Thoracic aorta (tissue), 2 donors: ENCODE measurements around the gene PRDM16. TPM values are rescaled to one million over a fixed set of nuclear protein-coding genes. Genes with fewer than 3 reads are reported as not detected.

Experiments used
- ATAC-seq: fragments of 150-250 bp; one replicate; pipeline ENCODE4 v1.8.0; 2017; ENCODE audit warnings: low read depth; ENCODE audit not compliant: insufficient number of reproducible peaks, low FRiP score
- DNase-seq: peaks from one replicate; pipeline ENCODE4 v3.0.0-alpha.2; 2020; ENCODE audit warnings: low spot score
- H3K27ac ChIP-seq, 2 donors: fragments of 200-600 bp; sonication (generic); 1 replicate in 1 of 2; 2 replicates in 1 of 2; pipeline ENCODE4 v1.5.1; 2016; ENCODE audit warnings: mild to moderate bottlenecking in 2 of 2, moderate library complexity in 2 of 2
- H3K27me3 ChIP-seq: fragments of 200-600 bp; sonication (generic); replicated peaks from 2 replicates; pipeline ENCODE4 v1.6.0; 2016; ENCODE audit warnings: mild to moderate bottlenecking; ENCODE audit not compliant: insufficient read depth
- H3K36me3 ChIP-seq: fragments of 200-600 bp; sonication (generic); one replicate; pipeline ENCODE4 v1.5.1; 2016
- H3K4me1 ChIP-seq, 2 donors: fragments of 200-600 bp; sonication (generic); 1 replicate in 1 of 2; 2 replicates in 1 of 2; pipeline versions ENCODE4 v1.5.1 to v1.6.0; 2016; ENCODE audit warnings: low read depth in 2 of 2, mild to moderate bottlenecking in 1 of 2; ENCODE audit not compliant: control insufficient read depth in 1 of 2
- H3K4me3 ChIP-seq: fragments of 200-600 bp; sonication (generic); 2 replicates; pipeline ENCODE4 v1.5.1; 2016; ENCODE audit warnings: mild to moderate bottlenecking
- H3K9me3 ChIP-seq: fragments of 200-600 bp; sonication (generic); 2 replicates; pipeline ENCODE4 v1.5.1; 2016
- CTCF ChIP-seq: fragments of 200-600 bp; sonication (generic); IDR thresholded peaks from one replicate; pipeline ENCODE4 v1.5.1; 2019; ENCODE audit warnings: antibody characterized with exemption
- total RNA-seq, 2 donors: library from RNA; depleted of rRNA; stranded (reverse); fragments of >200 nt; gene quantifications; one replicate each; pipeline versions ENCODE4 v1.1.0 to v1.2.3, GENCODE V29; 2016

PRDM16 gene
- total RNA-seq, 2 donors from 2014 or later = 68.9 to 85.4 TPM

- no peak for TF ChIP-seq CTCF
- ATAC-seq = no peak
- H3K4me1 ChIP-seq = peaks cover 6 to 67% of the 10 kb centered on the region in 2 donors
Observed at GRCh38 chr1:3320246-3321152, 251.5 kb downstream of the PRDM16 start.

GRCh38 chr1:3321559-3322449, 252.8 kb downstream of the PRDM16 start:
- Histone ChIP-seq H3K4me3 (no peak overlapping the region), H3K4me1 (peaks cover 4 to 57% of the 10 kb centered on the region in 2 donors)
- no peak for ATAC-seq

More at GRCh38 chr1:3320246-3321152, 251.5 kb downstream of the PRDM16 start:
- Histone ChIP-seq H3K9me3 (no peaks in the 10 kb centered on the region), H3K4me3 (no peak overlapping the region), H3K27me3 (no peaks in the 10 kb centered on the region), H3K27ac (no peak overlapping the region), H3K36me3 (no peaks in the 10 kb centered on the region)
- DNase-seq = no peak

GRCh38 chr1:3322450-3323020, 253.5 kb downstream of the PRDM16 start:
- ATAC-seq (no peak), DNase-seq (no peak)
- Histone ChIP-seq H3K27ac (no peak overlapping the region), H3K27me3 (no peaks in the 10 kb centered on the region), H3K4me3 (no peak overlapping the region), H3K9me3 (no peaks in the 10 kb centered on the region), H3K4me1 (peaks cover 4 to 56% of the 10 kb centered on the region in 2 donors), H3K36me3 (no peaks in the 10 kb centered on the region)
- no peak for TF ChIP-seq CTCF

More at GRCh38 chr1:3321559-3322449, 252.8 kb downstream of the PRDM16 start:
- no peak overlapping the region for H3K27ac ChIP-seq
- H3K27me3 ChIP-seq = no peaks in the 10 kb centered on the region
- no peaks in the 10 kb centered on the region for H3K36me3 ChIP-seq
- no peak for DNase-seq
- H3K9me3 ChIP-seq = no peaks in the 10 kb centered on the region
- TF ChIP-seq CTCF = no peak

GRCh38 chr1:3323021-3323795, 254.2 kb downstream of the PRDM16 start:
- Histone ChIP-seq H3K4me3 (no peak overlapping the region), H3K4me1 (peaks cover 4 to 60% of the 10 kb centered on the region in 2 donors), H3K27me3 (no peaks in the 10 kb centered on the region), H3K9me3 (no peaks in the 10 kb centered on the region), H3K27ac (no peak overlapping the region), H3K36me3 (no peaks in the 10 kb centered on the region)
- DNase-seq (no peak), ATAC-seq (no peak)
- TF ChIP-seq CTCF = no peak
